Adipocyte (in vitro differentiated cells): Measurements from ENCODE around the gene ANKHD1.

Experiments used
- DNase-seq: peaks from one replicate; pipeline ENCODE4 v3.0.0-alpha.2; 2015; ENCODE audit warnings: low read depth
- H3K27me3 ChIP-seq: replicated peaks from 2 replicates; pipeline ENCODE4 v1.7.0; 2013; ENCODE audit warnings: mild to moderate bottlenecking, low read length, moderate library complexity; ENCODE audit not compliant: control insufficient read depth, insufficient read depth
- H3K36me3 ChIP-seq: 2 replicates; pipeline ENCODE4 v1.7.0; 2013; ENCODE audit warnings: low read length, mild to moderate bottlenecking, moderate library complexity; ENCODE audit not compliant: control insufficient read depth, insufficient read depth, severe bottlenecking
- H3K4me1 ChIP-seq: 2 replicates; pipeline ENCODE4 v1.7.0; 2013; ENCODE audit warnings: mild to moderate bottlenecking, low read length, moderate library complexity; ENCODE audit not compliant: control insufficient read depth, insufficient read depth
- H3K4me3 ChIP-seq: 2 replicates; pipeline ENCODE4 v1.7.0; 2013; ENCODE audit warnings: mild to moderate bottlenecking, low read length, moderate library complexity
- H3K9ac ChIP-seq: 2 replicates; pipeline ENCODE4 v1.7.0; 2013; ENCODE audit warnings: mild to moderate bottlenecking, low read length, moderate library complexity
- H3K9me3 ChIP-seq: 2 replicates; pipeline ENCODE4 v1.7.0; 2013; ENCODE audit warnings: mild to moderate bottlenecking, low read length, moderate library complexity; ENCODE audit not compliant: control insufficient read depth

Gene ANKHD1

GRCh38 chr5:140557136-140557805 is 155.6 kb downstream of the ANKHD1 start, which contains the start of gene SRA1:
Gene SRA1 (minus strand): TSS chr5:140557473. CDS start chr5:140557452, 21 bp downstream.
- H3K9me3 ChIP-seq: no peaks in the 10 kb centered on the region
- no peaks in the 10 kb centered on the region for H3K27me3 ChIP-seq
- DNase-seq: peak; percentile 98
- peak within 1 kb of the TSS; percentile 96 for H3K9ac ChIP-seq
- peak within 1 kb of the TSS; percentile 88 for H3K4me3 ChIP-seq
- peaks cover 16% of the 10 kb centered on the region for H3K36me3 ChIP-seq
- peaks cover 28% of the 10 kb centered on the region for H3K4me1 ChIP-seq

- Histone ChIP-seq H3K4me3 (peak overlapping the region; percentile 88), H3K27me3 (no peaks in the 10 kb centered on the region), H3K9ac (peak overlapping the region; percentile 96), H3K36me3 (peaks cover 13% of the 10 kb centered on the region), H3K4me1 (peaks cover 28% of the 10 kb centered on the region), H3K9me3 (no peaks in the 10 kb centered on the region)
- no peak for DNase-seq
Observed at GRCh38 chr5:140557965-140558364, 156.3 kb downstream of the ANKHD1 start.

DNA sequence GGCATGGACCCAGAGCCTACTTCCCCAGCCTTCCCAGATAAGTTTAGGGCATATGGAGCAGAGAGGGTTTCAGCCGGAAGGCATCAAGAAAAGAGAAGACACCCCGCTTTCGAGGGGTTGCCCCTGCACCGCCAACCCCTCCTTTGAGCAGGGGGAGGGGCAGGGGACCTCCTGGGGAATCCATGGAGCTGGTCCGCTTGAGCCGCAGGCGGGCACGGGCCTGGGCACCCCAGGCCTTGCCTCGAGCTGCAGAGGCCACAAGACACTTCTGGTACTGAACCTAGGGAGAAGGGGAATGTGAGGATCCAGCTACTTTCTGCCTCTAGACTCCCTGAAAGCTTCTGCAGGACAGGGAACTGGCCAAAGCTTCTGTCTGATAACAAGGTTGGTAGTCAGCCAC is 156.9 kb downstream of the ANKHD1 start:
- peaks cover 13% of the 10 kb centered on the region for H3K36me3 ChIP-seq
- H3K27me3 ChIP-seq: no peaks in the 10 kb centered on the region
- DNase-seq: no peak
- no peak overlapping the region for H3K4me3 ChIP-seq
- no peaks in the 10 kb centered on the region for H3K9me3 ChIP-seq
- H3K4me1 ChIP-seq: peaks cover 32% of the 10 kb centered on the region
- H3K9ac ChIP-seq: peak overlapping the region; percentile 96

- H3K27me3 ChIP-seq: no peaks in the 10 kb centered on the region
- H3K4me1 ChIP-seq: peaks cover 30% of the 10 kb centered on the region
- no peaks in the 10 kb centered on the region for H3K9me3 ChIP-seq
- peaks cover 13% of the 10 kb centered on the region for H3K36me3 ChIP-seq
- no peak overlapping the region for H3K9ac ChIP-seq
- no peak for DNase-seq
- H3K4me3 ChIP-seq: no peak overlapping the region
Observed at GRCh38 chr5:140560227-140560626, 158.6 kb downstream of the ANKHD1 start.

GRCh38 chr5:140561753-140562523 is 160.3 kb downstream of the ANKHD1 start:
- H3K9me3 ChIP-seq: no peaks in the 10 kb centered on the region
- H3K9ac ChIP-seq: no peak overlapping the region
- peaks cover 34% of the 10 kb centered on the region for H3K4me1 ChIP-seq
- no peak for DNase-seq
- H3K4me3 ChIP-seq: no peak overlapping the region
- H3K27me3 ChIP-seq: no peaks in the 10 kb centered on the region
- H3K36me3 ChIP-seq: peaks cover 19% of the 10 kb centered on the region

DNA sequence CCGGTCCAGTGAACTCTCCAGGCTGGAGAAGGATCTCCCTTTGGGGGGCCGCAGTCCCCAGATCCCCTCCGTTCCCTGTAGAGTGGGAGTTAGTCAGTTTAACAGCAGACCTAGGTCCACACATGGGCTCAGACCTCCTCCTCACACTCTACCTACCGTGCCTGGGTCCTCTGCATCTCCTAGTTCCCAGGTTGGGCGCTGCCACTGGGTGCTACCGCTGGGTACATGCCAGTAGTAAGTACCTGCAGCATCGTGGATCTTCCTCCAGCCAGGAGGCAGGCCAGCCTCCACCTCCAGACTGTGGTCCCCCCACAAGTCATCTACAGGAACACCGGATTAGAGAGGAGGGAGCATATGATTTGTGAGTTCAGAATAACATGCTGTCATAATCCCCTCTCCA is 162.0 kb downstream of the ANKHD1 start:
- peak overlapping the region; percentile 94 for H3K9ac ChIP-seq
- H3K4me1 ChIP-seq: peaks cover 32% of the 10 kb centered on the region
- no peaks in the 10 kb centered on the region for H3K9me3 ChIP-seq
- H3K4me3 ChIP-seq: peak overlapping the region; percentile 97
- H3K36me3 ChIP-seq: peaks cover 30% of the 10 kb centered on the region
- DNase-seq: no peak
- H3K27me3 ChIP-seq: no peaks in the 10 kb centered on the region

- H3K4me3 ChIP-seq: peak within 1 kb of the TSS; percentile 97
- no peaks in the 10 kb centered on the region for H3K27me3 ChIP-seq
- H3K9ac ChIP-seq: peak within 1 kb of the TSS; percentile 94
- no peaks in the 10 kb centered on the region for H3K9me3 ChIP-seq
- peaks cover 39% of the 10 kb centered on the region for H3K4me1 ChIP-seq
- peak; percentile 100 for DNase-seq
- peaks cover 28% of the 10 kb centered on the region for H3K36me3 ChIP-seq
Observed at GRCh38 chr5:140564196-140565023, 162.8 kb downstream of the ANKHD1 start, which contains the start of the genes APBB3 and SLC35A4. Gene APBB3 (minus strand): TSS chr5:140564598. CDS start chr5:140564245, 353 bp downstream. Gene SLC35A4 (plus strand): TSS chr5:140564828. CDS start chr5:140567170, 2,342 bp downstream.

DNA sequence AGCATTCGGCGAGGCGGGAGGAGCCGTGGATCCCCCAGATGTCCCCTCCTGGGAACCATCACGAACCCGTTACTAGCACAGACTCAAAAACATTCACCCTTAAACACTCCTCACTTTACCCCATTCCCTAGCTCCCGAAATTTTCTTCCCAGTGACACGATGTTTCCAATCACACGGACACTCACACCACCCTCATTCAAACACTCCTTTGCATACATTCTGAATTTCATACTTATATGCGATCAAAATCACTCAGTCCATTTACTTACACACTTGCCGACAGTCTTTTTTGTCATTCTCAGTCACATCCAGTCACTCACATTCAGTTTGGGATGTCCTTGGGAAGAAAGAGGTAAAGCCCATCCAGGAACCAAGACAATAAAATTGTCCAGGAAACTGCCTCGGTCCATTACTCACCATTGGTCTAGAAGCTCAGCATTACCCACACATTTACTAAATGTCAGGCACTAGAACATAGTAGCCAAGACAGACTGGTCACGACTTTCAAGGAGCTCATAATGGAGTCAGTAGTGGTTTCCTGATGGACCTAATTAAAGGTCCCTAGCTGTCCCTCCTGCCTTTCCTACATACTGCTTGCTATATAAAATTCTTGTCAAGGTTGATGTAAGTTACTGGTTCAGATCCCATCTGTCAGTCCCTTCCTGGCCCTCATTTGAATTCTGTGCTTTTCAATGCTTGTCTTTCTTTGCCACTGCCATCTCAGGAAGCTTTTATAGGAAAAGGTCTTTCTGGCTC is 163.6 kb downstream of the ANKHD1 start:
- DNase-seq: peak; percentile 40
- Histone ChIP-seq H3K27me3 (no peaks in the 10 kb centered on the region), H3K4me3 (peak overlapping the region; percentile 97), H3K4me1 (peaks cover 42% of the 10 kb centered on the region), H3K36me3 (peaks cover 28% of the 10 kb centered on the region), H3K9me3 (no peaks in the 10 kb centered on the region), H3K9ac (peak overlapping the region; percentile 94)

DNA sequence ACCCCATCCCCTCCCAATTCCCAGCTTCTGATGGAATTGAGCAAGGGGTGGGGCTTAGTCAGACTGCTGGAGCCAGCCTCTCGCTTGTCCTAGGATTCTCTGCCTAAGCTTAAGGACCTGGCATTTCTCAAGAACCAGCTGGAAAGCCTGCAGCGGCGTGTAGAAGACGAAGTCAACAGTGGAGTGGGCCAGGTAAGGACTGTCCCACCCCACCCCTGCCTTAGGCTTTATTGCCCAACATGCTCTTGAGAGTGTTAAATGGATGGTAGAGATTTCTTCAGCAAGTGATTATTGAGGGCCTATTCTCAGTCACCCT is 164.1 kb downstream of the ANKHD1 start:
- Histone ChIP-seq H3K4me1 (peaks cover 42% of the 10 kb centered on the region), H3K9ac (peak overlapping the region; percentile 94), H3K9me3 (no peaks in the 10 kb centered on the region), H3K4me3 (peak overlapping the region; percentile 97), H3K27me3 (no peaks in the 10 kb centered on the region), H3K36me3 (peaks cover 27% of the 10 kb centered on the region)
- DNase-seq: peak; percentile 37

DNA sequence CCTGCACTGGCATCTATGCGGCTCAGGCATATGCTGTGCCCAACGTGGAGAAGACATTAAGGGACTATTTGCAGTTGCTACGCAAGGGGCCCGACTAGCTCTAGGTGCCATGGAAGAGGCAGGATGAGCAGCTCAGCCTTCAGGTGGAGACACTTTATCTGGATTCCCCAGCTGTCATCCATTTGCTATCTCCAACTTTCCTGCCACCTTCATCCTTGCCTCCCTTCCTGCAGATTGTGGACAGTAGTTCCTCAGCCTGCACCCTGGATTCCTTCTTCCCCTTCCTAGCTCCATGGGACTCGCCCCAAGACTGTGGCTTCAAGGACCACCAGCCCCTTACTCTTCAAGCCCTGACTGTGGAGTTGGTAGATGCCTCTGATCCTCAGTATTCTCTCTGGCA is 165.0 kb downstream of the ANKHD1 start:
- DNase-seq: no peak
- Histone ChIP-seq H3K9me3 (no peaks in the 10 kb centered on the region), H3K4me3 (no peak overlapping the region), H3K4me1 (peaks cover 42% of the 10 kb centered on the region), H3K27me3 (no peaks in the 10 kb centered on the region), H3K36me3 (peaks cover 27% of the 10 kb centered on the region), H3K9ac (no peak overlapping the region)
